ENCODE results near the gene ASPG.

ASPG gene

DNA sequence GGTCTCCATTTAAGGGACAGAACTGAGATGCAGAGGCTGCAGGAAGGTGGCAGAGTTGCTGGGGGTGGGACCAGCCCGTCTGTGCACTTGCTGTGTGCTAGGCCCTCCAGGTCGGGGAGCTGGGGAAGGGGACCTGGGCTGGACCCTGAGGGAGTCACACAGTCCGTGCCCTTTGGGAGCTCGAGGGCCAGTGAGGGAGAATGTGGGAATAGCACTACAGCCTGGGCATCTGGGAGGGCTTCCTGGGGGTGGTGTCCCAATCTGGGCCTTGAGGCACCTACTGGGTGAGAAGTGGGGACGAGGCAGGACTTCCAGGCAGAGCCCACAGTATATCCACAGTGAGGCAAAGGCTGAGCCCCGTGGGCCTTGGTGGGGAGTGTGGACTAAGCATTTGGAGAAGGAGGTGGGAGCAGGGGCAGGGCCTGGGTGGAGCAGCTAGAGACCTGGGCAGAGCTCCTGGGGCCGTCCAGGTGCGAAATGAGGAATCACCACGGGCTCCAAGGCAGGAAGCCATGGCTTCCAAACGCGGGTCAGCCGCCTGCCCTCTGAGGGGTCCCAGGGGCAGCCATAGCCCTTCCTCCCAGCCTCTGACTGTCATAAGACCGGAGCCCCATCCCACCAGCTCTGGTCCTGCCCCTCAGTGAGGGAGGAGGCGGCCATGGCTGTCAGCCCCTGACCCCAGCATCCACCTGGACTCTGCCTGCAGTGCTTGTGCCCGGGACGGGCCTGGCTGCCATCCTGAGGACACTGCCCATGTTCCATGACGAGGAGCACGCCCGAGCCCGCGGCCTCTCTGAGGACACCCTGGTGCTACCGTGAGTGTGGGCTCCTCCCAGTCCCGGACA, 6.6 kb downstream of the ASPG start:
- in situ Hi-C loops (cut with MboI; ENCODE audit: low sequenced_read_pairs) = loop anchor here (25.0 kb wide), 1 partner anchor 545 kb away; no protein-coding TSS in a partner anchor

DNA sequence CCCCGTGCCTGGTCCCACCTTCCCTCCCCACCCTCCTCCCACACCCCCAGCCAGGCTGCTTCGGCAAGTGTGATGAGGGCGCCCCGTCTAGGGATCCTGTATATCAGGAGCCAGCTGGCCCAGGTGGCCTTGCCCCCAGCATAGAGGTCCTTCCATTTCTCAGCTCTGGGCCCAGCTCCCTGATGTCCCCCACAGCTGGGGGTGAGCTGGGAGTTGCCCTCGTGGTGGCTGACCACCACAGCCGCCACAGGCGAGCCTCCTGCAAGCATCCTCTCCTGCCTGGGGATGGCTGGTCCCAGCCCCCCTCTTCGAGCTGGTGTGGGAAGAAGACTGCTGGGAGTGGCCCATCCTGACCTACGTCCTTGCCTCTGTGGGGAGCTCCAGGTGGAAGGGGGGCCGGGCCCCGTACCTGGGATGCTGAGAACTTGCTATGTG, 7.4 kb downstream of the ASPG start:
- in situ Hi-C loops (cut with MboI; ENCODE audit: low sequenced_read_pairs) = loop anchor here (25.0 kb wide), 1 partner anchor 544 kb away; no protein-coding TSS in a partner anchor

DNA sequence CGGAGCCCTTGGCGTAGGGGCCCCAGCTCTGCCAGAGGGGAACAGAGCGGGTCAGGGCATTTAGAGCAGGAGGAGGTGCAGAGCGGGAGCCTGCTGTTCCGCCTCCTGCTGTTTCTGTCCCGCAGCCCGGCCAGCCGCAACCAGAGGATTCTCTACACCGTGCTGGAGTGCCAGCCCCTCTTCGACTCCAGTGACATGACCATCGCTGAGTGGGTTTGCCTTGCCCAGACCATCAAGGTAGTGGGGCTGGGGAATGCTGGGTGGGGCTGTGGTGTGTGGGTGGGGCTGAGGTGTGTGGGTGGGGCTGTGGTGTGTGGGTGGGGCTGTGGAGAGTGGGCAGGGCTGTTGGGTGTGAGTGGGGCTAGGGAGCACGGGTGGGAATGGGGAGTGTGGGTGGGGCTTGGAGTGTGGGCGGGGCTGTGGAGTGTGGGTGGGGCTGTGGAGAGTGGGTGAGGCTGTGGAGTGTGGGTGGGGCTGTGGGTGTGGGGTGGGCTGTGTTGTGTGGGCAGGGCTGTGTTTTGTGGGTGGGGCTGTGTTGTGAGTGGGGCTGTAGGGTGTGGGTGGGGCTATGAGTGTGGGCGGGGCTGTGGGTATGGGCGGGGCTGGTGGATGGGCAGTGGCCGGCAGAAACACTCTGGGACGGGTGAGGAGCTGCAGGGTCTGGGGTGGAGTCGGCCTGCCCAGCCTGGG, 8.0 kb downstream of the ASPG start:
- in situ Hi-C loops (cut with MboI; ENCODE audit: low sequenced_read_pairs) = loop anchor here (25.0 kb wide), 1 partner anchor 544 kb away; no protein-coding TSS in a partner anchor

DNA sequence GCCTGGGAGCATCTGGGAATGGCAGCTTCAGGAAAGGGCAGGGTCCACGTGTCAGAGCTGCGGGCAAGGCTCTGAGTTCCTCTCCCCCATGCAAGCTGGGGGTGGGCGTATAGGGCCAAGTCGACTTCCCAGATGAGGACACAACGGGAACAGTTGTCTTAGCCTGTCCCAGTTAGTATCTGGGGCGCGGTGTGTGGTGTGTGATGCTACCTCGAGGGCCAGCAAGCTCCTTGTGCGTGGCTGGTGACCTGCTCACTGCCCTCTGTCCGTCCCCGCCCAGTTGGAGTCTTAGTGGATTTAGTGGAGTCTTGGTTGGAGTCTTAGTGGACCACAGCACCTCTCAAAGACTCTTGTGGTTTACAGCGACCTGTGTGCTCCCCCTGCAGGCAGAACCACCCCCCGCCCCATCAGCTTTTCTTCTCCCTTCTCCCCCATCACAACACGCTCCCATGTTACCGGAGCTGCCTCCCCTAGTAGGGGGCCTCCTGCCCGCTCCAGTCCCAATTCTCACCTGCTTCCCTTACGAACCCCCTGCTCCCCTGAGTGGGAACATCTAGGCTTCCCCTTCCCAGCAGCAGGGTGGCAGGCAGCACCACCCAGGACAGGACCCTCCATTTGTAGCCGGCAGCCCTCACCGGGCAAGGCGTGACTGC, 8.7 kb downstream of the ASPG start:
- in situ Hi-C loops (cut with MboI; ENCODE audit: low sequenced_read_pairs) = loop anchor here (25.0 kb wide), 1 partner anchor 543 kb away; no protein-coding TSS in a partner anchor

DNA sequence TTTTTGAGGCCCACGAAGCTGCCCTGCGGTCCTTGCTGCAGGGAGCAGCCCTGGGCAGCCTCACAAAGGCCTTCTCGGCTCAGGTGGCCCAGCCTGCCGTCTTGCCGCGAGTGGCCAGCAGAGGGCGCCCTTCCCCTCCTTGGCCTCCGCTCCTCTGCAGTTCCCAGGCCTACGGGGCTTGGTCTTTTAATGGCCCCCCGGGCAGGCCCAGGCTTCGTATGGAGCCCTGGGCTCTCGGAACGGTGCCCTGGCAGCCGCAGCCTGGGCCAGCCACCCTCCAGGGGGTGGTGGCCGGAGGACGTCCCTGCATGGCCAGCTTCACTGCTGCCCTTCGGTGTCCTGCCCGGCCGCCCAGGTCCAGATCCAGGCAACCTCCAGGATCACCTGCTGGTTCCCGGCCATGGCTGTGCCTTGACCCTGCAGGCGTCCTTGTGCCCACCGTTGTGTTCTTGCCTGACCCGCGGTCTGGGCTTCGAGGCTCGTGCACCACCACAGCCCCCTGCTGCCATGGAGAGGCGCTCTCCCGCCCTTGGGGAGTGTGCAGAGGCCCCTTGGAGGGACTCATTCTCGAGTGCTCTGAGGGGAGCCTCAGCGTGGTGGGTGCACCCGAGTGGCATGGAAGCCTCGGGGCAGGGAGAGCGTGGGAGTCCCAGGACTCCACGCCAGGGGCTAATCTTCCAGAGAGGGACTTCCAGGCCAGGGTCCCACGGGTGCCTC, 9.4 kb downstream of the ASPG start:
- in situ Hi-C loops (cut with MboI; ENCODE audit: low sequenced_read_pairs) = loop anchor here (25.0 kb wide), 1 partner anchor 542 kb away; no protein-coding TSS in a partner anchor

DNA sequence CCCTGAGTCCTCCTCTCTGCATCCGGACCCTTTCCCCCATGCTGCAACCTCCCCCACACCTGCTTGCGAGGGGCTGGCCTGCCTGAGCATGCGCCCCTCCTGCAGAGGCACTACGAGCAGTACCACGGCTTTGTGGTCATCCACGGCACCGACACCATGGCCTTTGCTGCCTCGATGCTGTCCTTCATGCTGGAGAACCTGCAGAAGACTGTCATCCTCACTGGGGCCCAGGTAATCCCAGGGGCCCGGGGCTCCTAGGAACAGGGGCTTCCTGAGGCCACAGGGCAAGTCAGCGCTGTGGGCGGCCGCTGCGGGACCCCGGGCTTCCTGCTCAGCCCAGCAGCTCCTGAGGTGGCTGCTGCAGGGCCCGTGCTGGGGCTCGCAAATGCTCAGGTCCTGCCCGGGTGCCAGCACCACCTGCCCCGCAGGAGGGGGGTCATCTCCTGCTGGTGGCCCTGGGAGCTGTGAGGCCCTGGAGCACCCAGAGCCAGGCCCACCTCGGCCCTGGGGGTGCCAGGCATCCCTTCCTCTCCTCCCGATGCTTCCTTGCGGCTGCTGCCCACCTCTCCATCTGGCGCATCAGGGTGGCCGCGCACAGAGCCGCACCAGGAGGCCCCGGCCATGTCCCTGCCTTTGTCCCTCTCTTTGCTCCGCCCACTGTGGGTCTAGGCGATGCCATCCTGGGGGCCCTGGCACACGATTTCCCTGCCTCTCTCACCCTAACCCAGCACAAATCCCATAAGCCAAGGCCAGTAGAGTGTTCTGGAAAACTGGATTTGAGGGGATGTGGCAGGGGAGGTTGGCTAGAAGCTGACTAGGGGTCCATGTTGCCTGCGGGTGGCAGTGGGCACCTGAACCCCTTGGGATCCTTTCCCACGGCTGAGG, 10.2 kb downstream of the ASPG start:
- in situ Hi-C loops (cut with MboI; ENCODE audit: low sequenced_read_pairs) = loop anchor here (25.0 kb wide), 1 partner anchor 542 kb away; no protein-coding TSS in a partner anchor

DNA sequence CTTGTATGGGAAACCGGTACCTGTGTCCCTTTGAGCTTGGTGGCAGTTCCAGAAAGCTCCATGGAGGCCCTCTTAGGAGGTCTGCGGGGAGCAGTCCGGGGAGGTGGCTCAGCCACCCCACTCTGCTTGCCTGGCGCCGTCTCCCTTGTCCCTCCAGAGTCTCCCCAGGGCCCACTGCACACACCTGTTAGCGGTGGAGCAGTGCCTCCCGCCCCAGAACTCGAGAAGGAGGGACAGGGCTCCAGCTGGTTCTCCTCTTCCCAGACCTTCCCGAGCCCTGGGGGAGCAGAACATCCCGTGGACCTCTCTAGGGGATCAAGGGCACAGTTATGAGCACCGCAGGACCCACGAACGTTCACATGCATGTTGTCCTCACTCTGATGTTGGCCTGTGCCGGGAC, 10.8 kb downstream of the ASPG start:
- in situ Hi-C loops (cut with MboI; ENCODE audit: low sequenced_read_pairs) = loop anchor here (25.0 kb wide), 1 partner anchor 541 kb away; no protein-coding TSS in a partner anchor

DNA sequence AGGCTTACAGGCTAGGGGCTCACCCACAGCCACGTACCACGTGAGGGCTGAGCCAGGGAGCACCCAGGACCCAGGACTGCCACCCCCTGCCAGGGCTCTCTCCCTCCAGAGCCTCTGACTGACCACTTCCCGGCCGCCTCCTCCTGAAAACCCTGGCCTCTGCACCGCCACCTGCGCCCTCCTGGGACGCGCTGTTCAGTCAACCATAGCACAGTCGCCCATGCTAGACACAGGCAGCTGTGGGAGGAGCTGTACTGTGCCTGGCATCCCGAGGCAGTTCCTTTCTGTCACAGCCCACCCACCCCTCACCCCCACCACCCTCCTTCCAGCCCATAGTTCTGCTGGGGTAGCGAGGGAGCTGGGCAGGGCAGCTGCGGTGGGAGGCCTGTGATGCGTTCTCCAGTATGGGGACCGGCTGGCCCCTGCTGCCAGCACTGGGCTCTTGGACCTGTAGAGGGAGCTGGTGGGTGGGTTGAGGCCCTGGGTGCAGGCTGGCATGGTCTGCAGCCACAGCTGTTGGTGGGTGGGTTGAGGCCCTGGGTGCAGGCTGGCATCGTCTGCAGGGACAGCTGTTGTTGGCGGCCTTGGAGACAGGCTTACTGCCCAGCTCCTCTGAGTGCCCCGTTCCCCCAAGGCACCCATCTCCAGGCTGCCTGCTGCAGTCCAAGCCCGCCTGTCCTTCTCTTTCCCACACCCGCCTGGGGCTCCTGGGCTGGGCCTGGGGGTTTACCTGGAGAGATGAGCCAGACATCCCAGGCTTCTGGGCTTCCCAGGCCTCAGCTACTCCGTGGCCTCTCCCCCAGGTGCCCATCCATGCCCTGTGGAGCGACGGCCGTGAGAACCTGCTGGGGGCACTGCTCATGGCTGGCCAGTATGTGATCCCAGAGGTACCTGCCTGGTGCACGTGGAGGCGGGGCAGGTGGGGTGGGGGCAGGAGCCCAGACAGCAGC, 11.5 kb downstream of the ASPG start:
- in situ Hi-C loops (cut with MboI; ENCODE audit: low sequenced_read_pairs) = loop anchor here (25.0 kb wide), 1 partner anchor 540 kb away; no protein-coding TSS in a partner anchor

DNA sequence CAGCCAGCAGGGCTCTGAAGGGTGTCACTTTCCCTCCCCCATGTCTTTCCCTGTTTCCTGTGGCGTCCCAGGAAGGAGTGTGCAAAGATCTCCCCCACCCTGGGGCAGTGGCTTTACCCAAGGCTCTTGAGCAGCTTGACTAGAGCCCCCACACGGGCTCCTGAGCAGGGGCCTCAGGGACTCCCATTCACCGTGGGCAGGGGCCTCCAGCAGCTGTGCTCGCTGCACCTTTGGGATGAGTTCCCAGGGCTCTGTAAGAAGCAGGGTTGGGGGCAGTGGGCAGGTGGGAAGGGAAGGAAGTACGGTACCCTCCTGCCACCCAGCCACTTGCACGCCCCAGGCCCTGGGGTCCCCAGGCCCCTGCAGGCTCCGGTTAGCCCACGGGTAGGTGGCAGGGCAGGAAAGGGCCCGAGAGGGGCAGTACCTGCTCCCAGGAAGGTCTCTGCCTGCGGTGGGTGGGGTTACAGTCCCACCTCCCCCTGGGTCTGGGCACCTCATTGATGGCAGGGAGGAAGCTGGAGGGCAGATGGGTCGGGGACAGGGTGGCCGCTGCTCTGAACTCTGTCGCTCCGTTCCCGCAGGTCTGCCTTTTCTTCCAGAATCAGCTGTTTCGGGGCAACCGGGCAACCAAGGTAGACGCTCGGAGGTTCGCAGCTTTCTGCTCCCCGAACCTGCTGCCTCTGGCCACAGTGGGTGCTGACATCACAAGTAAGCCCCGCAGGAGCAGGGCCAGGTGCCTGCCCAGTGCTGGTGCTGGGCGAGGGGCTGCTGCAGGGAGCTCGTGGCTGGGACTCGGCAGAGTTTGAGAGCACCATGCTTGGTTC, 13.0 kb downstream of the ASPG start:
- in situ Hi-C loops (cut with MboI; ENCODE audit: low sequenced_read_pairs) = loop anchor here (25.0 kb wide), 1 partner anchor 539 kb away; no protein-coding TSS in a partner anchor

DNA sequence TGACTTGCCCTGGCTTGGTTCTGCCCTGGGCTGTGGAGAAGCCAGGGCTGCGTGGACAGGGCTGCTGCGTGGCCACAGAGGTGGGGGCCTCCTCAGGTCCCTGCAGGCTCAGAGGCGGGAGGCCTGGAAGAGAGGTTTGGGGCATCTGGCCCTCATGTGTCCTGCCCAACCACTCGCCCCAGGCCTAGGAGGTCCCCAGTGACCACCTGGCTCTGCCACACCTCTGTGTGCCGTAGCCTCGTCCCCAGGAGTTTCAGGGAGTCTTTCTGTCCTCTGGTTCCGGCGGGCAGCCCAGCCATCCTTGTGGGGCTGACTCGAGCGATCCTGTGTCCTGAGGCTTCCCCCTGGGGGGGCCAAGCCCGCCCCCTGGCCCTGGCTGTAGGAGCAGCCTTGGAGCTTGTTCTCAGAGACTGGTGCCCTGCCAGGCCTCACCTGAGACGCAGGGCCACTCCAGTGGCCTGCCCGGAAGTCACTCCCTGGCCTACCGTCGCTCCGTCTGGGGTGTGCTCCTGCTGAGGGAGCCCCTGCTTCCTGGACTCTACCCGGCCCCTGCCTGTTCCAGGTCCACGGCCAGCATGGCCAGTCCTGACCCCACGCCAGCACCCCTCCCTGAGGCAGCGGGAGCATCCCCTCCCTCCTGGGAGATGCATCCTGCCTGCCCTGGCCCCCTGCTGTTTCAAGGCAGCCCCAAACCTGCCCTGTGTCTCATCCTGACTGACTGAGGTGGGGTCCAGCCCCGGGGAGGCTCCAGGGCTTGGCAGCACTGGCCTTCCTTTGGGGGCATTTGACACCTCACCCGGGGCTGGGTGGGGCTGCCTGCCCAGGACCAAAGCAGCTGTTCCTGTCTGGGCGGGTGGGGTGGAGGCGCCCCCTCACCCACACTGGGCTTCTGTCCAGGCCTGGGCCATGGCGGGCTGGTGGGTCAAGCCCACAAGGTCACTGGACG, 13.9 kb downstream of the ASPG start:
- in situ Hi-C loops (cut with MboI; ENCODE audit: low sequenced_read_pairs) = loop anchor here (25.0 kb wide), 1 partner anchor 538 kb away; no protein-coding TSS in a partner anchor

DNA sequence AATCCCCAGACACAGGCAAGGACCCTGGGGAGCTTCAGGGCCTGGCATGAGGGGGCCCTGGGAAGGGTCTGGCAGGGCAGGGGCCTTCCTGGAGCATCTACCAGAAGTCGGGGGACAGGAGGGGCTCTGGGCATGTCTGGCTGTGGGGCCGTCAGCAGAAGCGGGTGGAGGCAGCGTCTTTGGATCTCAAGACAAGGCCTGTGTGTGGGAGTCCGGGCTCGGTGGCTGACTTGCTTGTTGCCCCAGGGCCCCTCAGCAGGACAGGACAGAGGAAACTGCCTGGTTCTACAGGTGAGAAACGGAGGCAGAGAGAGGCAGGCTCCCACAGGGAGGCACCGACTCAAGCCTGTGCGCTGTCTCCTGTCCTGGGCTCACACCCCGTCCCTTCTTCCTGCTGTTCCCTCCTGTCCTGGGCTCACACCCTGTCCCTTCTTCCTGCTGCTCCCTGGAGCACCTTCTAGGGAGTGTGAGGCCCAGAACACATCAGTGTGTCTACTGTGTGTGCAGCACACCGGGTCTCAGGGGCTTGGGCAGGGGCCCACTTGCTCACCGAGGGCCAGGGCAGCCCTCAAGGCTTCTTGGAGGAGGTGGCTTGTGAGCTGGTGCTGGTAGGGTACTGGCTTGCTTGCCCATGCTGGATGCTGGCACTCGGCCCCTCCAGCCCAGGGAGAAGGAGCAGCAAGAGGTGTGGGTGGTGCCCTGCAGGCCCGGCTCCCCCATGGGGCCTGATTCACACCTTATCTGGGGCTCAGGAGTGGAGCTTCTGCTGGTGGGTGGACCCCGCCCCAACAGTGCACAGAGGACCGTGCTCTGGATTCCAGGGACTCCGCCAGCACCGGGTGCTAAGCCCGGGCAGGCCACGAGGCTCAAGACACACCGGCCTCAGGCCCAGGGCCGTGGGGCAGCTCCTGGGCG, 14.9 kb downstream of the ASPG start:
- in situ Hi-C loops (cut with MboI; ENCODE audit: low sequenced_read_pairs) = no loop called here

DNA sequence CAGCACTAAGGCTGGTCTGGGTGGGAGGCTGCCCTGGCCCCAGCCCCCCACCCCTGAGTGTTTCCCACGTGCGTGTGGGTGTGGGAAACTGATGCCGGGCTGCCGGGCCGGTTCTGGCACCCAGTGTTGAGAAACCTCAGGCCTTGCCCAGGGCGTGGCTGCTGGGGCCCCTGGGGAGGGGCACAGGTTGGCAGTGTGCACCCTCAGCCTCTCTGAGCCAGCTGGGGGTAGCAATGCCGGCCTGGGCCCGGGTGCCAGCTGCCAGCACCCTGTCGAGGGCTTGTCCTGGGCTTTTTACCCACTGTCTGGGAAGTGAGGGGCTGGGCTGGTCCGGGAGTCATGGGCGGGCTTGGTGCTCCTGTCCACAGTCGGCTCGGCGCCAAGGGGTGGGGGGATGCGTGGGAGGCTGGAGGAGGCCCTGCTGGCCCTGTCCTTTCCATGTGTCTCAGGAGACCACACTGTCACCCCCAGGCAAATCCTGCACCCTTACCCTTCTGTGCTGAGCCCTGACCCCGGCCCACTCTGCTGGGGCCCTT, 15.7 kb downstream of the ASPG start:
- in situ Hi-C loops (cut with MboI; ENCODE audit: low sequenced_read_pairs) = no loop called here

DNA sequence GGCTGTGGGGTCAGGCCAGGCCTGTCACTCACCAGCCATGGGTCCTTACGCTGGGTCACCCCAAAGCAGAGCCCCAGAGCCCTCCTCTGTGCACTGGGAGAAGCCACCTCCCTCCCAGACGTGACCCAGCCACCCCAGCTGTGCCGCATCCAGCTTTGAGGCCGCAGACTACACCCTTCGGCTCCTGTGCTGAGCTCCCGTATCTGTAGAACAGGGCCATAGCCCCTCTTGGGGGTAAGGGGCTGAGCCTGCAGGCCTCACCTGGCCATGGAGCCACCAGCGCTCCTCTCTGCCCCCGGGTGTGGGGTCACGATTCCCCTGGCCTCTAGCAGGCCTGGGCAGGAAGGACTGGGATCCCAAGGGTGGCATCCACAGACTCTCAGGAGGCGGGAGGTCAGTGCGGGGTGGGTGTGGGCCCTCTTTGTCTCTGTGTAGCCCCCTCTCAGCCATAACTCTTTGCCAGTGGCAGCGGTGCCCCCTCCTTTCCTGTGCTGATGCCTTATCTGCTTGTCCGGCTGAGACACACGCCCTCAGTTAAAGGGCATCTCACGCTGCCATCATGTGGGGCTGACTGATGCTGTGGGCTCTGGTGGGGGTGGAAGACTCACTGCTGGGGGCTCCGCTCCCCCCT, 16.3 kb downstream of the ASPG start:
- in situ Hi-C loops (cut with MboI; ENCODE audit: low sequenced_read_pairs) = no loop called here

DNA sequence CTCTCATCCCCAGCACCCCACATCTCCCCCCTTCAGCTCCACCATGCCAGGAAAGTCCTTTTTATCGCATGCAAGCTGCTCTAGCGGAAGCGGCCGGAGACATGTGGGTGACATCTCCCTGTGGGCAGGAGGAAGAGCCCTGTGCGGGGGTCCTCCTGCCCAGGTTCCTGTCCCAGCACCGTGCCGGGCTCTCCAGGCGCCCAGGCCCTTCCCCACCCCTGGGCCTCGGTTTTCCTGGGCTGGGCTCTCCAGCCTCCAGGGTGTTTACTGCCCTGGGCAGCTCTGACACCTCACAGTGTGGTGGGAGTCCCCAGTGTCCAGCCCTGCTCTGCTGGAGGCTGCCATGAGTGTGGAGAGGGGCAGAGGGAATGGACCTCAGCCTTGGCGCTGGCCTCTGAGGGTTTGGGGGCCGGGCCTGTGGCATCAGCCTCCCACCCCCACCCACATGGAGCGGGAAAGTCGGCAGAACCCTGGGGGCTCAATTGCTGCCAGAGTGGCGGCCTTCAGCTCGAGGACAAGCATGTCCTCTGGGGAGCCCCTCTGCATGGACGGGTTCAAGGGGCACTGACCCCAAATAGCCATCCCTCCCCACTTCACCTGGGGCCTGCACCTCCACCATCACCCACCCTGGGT, 16.9 kb downstream of the ASPG start:
- in situ Hi-C loops (cut with MboI; ENCODE audit: low sequenced_read_pairs) = no loop called here

All from HL-60/S4 treated with retinoic acid at 250 ng/mL for 4 days and 3 days (cell line).